CD14-positive monocyte (primary cell): Measurements from ENCODE around the gene GAPDHS. TPM values are rescaled to one million over a fixed set of nuclear protein-coding genes. Genes with fewer than 3 reads are reported as not detected.

Source experiments
- DNase-seq, 3 donors: peaks; one replicate each; pipeline ENCODE4 v3.0.0-alpha.2; 2011 to 2022
- H2AFZ ChIP-seq: 2 replicates; pipeline ENCODE4 v1.6.0; 2012; ENCODE audit warnings: mild to moderate bottlenecking, low read depth, low read length, inconsistent platforms; ENCODE audit not compliant: insufficient read depth, poor library complexity, severe bottlenecking
- H3K27ac ChIP-seq, 2 donors: 1 replicate in 1 of 2; 2 replicates in 1 of 2; pipeline ENCODE4 v1.5.1; 2012 to 2013; ENCODE audit warnings: low read length in 2 of 2, control low read depth in 1 of 2, inconsistent platforms in 1 of 2, low read depth in 1 of 2, mild to moderate bottlenecking in 1 of 2
- H3K27me3 ChIP-seq, 2 donors: one replicate each; pipeline versions ENCODE4 v1.6.0 to v1.6.1; 2011 to 2013; ENCODE audit warnings: low read length in 2 of 2; ENCODE audit not compliant: control insufficient read depth in 2 of 2, insufficient read depth in 2 of 2
- H3K36me3 ChIP-seq, 2 donors: replicated peaks in 1 of 2; 1 replicate in 1 of 2; 2 replicates in 1 of 2; pipeline versions ENCODE4 v1.5.1 to v1.6.1; 2012 to 2013; ENCODE audit warnings: low read length in 2 of 2, control low read depth in 1 of 2, inconsistent platforms in 1 of 2, mild to moderate bottlenecking in 1 of 2; ENCODE audit not compliant: insufficient read depth in 2 of 2, control insufficient read depth in 1 of 2
- H3K4me1 ChIP-seq, 2 donors: 1 replicate in 1 of 2; 2 replicates in 1 of 2; pipeline versions ENCODE4 v1.5.1 to v1.6.1; 2012 to 2013; ENCODE audit warnings: low read length in 2 of 2, control low read depth in 1 of 2, inconsistent platforms in 1 of 2, mild to moderate bottlenecking in 1 of 2, moderate library complexity in 1 of 2; ENCODE audit not compliant: insufficient read depth in 2 of 2, control insufficient read depth in 1 of 2
- H3K4me2 ChIP-seq: replicated peaks from 2 replicates; pipeline ENCODE3; 2012; ENCODE audit warnings: low read length, moderate library complexity, mild to moderate bottlenecking; ENCODE audit not compliant: poor library complexity, severe bottlenecking; ENCODE audit errors: extremely low read depth
- H3K4me3 ChIP-seq, 3 experiments: fragments of 200-600 bp in 1 of 3; sonication (generic) in 1 of 3; replicated peaks in 1 of 3; 1 replicate in 2 of 3; 2 replicates in 1 of 3; pipeline ENCODE4 v1.5.1; 2011 to 2013; ENCODE audit warnings: low read length in 3 of 3, mild to moderate bottlenecking in 3 of 3, control low read depth in 2 of 3, low read depth in 2 of 3, inconsistent platforms in 1 of 3, moderate library complexity in 1 of 3
- H3K79me2 ChIP-seq: 2 replicates; pipeline ENCODE4 v1.6.0; 2012; ENCODE audit warnings: mild to moderate bottlenecking, control low read depth, inconsistent platforms, low read length, moderate library complexity; ENCODE audit not compliant: insufficient read depth
- H3K9ac ChIP-seq: 2 replicates; pipeline ENCODE4 v1.6.0; 2017; ENCODE audit warnings: low read length, mild to moderate bottlenecking; ENCODE audit not compliant: insufficient read depth, poor library complexity, severe bottlenecking
- H3K9me3 ChIP-seq, 2 donors: replicated peaks in 1 of 2; 1 replicate in 1 of 2; 2 replicates in 1 of 2; pipeline versions ENCODE4 v1.5.1 to v1.6.1; 2012 to 2013; ENCODE audit warnings: low read length in 2 of 2, control low read depth in 1 of 2; ENCODE audit not compliant: control insufficient read depth in 1 of 2, insufficient read depth in 1 of 2
- H4K20me1 ChIP-seq: 2 replicates; pipeline ENCODE4 v1.6.0; 2012; ENCODE audit warnings: mild to moderate bottlenecking, low read length, control low read depth, moderate library complexity; ENCODE audit not compliant: insufficient read depth
- H3K27ac Mint-ChIP-seq, 7 donors: one replicate each; pipeline ENCODE4 v1.8.0; 2020; ENCODE audit warnings: mild to moderate bottlenecking in 7 of 7, mixed read lengths in 7 of 7, moderate library complexity in 6 of 7, inconsistent platforms in 2 of 7
- H3K27me3 Mint-ChIP-seq, 3 donors: one replicate each; pipeline ENCODE4 v1.8.0; 2021 to 2022; ENCODE audit warnings: low read depth in 3 of 3, mild to moderate bottlenecking in 3 of 3, mixed read lengths in 3 of 3, moderate library complexity in 3 of 3, inconsistent platforms in 1 of 3
- H3K36me3 Mint-ChIP-seq, 2 donors: one replicate each; pipeline ENCODE4 v1.8.0; 2020; ENCODE audit warnings: mixed read lengths in 2 of 2, inconsistent platforms in 1 of 2, mild to moderate bottlenecking in 1 of 2
- H3K4me1 Mint-ChIP-seq: one replicate; pipeline ENCODE4 v1.8.0; 2020; ENCODE audit warnings: mild to moderate bottlenecking, mixed read lengths
- H3K4me3 Mint-ChIP-seq, 2 donors: one replicate each; pipeline ENCODE4 v1.8.0; 2020; ENCODE audit warnings: mild to moderate bottlenecking in 2 of 2, mixed read lengths in 2 of 2, moderate library complexity in 1 of 2
- H3K9me3 Mint-ChIP-seq, 7 donors: one replicate each; pipeline ENCODE4 v1.8.0; 2020 to 2022; ENCODE audit warnings: mixed read lengths in 7 of 7, mild to moderate bottlenecking in 6 of 7, moderate library complexity in 6 of 7, inconsistent platforms in 2 of 7
- WGBS: methylation state at CpG from one replicate; pipeline ENCODE4 v1.1.5; 2013; ENCODE audit warnings: missing lambda C conversion rate; ENCODE audit not compliant: insufficient coverage; 5-methylcytosine and 5-hydroxymethylcytosine counted together
- intact Hi-C, 2 donors: fragments of 100-400 bp; cut with micrococcal nuclease; formaldehyde crosslinking; loops; one replicate each; pipeline versions ENCODE4 v1.15.0 to v1.15.1; 2023
- polyA plus RNA-seq, 3 donors: library from polyadenylated mRNA; depleted of rRNA in 1 of 3; unstranded in 2 of 3; stranded (reverse) in 1 of 3; fragments of 300-500 nt in 2 of 3; fragments of >200 nt in 1 of 3; fragmentation: Illumina TruSeq in 2 of 3; gene quantifications; 1 replicate in 2 of 3; 2 replicates in 1 of 3; pipeline ENCODE4 v1.2.3, GENCODE V29; 2012 to 2021
- TF ChIP-seq, protein P1 (sequence below): fragments of 200-600 bp; IDR thresholded peaks from one replicate; pipeline ENCODE4 v1.8.0; 2022; ENCODE audit warnings: antibody characterized with exemption, mild to moderate bottlenecking

The GAPDHS gene
- polyA plus RNA-seq, 3 donors: not detected

DNA sequence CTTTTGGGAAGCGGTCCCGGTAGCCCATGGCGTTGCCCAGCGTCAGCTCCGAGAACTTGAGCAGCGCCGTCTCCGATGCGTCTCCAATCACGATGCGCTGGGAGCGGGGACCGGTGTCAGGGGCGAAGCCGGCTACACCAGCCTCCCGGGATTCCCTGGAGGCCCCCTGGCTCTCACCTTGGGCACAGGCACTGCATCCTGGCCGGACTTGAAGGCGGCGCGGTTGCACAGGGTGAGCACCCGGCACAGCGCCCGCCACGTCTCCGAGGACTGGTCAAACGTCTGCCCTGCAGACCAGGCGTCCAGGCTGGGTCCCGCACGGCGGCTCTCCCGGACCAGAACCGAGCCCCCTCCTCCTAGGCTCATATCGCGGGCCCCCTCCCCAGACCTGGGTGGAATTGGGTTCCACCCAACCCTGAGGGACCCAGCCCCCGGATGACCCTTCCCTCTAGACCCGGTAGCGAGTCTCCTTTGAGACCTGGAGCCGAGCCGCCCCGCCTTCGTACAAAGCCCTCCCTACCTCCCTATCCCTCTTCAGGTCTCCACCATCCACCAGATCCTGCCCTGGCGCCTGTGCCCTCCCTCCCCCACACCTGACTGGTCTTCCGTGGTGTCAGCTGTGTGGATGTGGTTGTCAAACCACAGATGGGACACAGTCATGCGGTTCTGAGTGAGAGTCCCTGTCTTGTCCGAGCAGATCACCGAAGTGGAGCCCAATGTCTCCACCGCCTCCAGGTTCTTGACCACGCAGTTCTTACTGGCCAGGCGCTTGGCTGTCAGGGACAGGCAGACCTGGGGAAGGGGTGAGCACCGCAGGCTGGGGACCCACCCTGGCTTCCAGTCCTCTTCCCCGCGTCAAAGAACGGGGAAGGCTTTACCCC is 25.4 kb downstream of the GAPDHS start:
- Mint-ChIP-seq H3K9me3 (peaks cover 0 to 13% (median 2%) of the 10 kb centered on the region in 7 donors), H3K27me3 (peaks cover 36 to 52% (median 37%) of the 10 kb centered on the region in 3 donors), H3K4me1 (peaks cover 10% of the 10 kb centered on the region), H3K27ac (no peak overlapping the region), H3K4me3 (peak overlapping the region; percentile 20 to 98), H3K36me3 (no peaks in the 10 kb centered on the region)
- Histone ChIP-seq H3K4me2 (peak overlapping the region; percentile 80), H3K27me3 (peaks cover 0 to 23% of the 10 kb centered on the region in 2 donors), H3K36me3 (no peaks in the 10 kb centered on the region), H3K79me2 (no peaks in the 10 kb centered on the region), H3K9me3 (peaks cover 0 to 5% of the 10 kb centered on the region in 2 donors), H4K20me1 (no peaks in the 10 kb centered on the region), H3K9ac (no peak overlapping the region), H3K27ac (no peak overlapping the region), H3K4me1 (peaks cover 11 to 14% of the 10 kb centered on the region in 2 donors), H3K4me3 (peak overlapping the region in 1 of 3 experiments; percentile 75), H2AFZ (peak overlapping the region; percentile 78)
- TF ChIP-seq, protein P1, sequence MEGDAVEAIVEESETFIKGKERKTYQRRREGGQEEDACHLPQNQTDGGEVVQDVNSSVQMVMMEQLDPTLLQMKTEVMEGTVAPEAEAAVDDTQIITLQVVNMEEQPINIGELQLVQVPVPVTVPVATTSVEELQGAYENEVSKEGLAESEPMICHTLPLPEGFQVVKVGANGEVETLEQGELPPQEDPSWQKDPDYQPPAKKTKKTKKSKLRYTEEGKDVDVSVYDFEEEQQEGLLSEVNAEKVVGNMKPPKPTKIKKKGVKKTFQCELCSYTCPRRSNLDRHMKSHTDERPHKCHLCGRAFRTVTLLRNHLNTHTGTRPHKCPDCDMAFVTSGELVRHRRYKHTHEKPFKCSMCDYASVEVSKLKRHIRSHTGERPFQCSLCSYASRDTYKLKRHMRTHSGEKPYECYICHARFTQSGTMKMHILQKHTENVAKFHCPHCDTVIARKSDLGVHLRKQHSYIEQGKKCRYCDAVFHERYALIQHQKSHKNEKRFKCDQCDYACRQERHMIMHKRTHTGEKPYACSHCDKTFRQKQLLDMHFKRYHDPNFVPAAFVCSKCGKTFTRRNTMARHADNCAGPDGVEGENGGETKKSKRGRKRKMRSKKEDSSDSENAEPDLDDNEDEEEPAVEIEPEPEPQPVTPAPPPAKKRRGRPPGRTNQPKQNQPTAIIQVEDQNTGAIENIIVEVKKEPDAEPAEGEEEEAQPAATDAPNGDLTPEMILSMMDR: no peak
- DNase-seq: peak in 1 of 3 donors; percentile 4
- 29% methylated on average over 48 of the region's 53 CpGs for WGBS
- intact Hi-C loops: no loop called here

DNA sequence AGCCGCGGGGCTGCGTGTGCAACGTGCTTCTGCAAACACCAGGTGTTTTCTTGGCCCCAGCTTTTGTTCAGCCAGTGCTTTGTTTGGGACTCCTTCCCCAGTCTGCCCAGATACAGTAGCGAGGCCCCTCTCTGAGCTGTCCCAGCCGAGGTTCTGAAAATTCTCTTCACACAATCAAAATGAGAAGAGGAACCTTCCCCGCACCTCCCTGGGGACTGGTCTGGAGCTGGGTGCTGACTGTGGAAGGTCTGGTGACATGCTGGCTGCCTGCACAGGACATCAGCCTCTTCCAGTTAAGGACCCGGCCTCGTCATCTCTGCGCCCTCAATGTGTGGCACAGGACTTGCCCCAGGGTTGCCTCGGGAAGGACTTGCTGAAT is 26.0 kb downstream of the GAPDHS start:
- no peaks in the 10 kb centered on the region for H4K20me1 ChIP-seq
- peaks cover 0 to 5% of the 10 kb centered on the region in 2 donors for H3K9me3 ChIP-seq
- H3K9ac ChIP-seq: no peak overlapping the region
- H3K4me1 ChIP-seq: peaks cover 11 to 14% of the 10 kb centered on the region in 2 donors
- H3K4me2 ChIP-seq: no peak overlapping the region
- 71% methylated on average over 9 of the region's 11 CpGs for WGBS
- H3K79me2 ChIP-seq: no peaks in the 10 kb centered on the region
- H3K4me3 ChIP-seq: no peak overlapping the region
- no peaks in the 10 kb centered on the region for H3K36me3 ChIP-seq
- no peak overlapping the region for H3K27ac ChIP-seq
- H2AFZ ChIP-seq: no peak overlapping the region
- intact Hi-C loops: no loop called here
- peaks cover 0 to 23% of the 10 kb centered on the region in 2 donors for H3K27me3 ChIP-seq
- Mint-ChIP-seq H3K4me3 (peak overlapping the region in 1 of 2 donors; percentile 98), H3K27ac (no peak overlapping the region), H3K9me3 (peaks cover 0 to 13% (median 2%) of the 10 kb centered on the region in 7 donors), H3K36me3 (no peaks in the 10 kb centered on the region), H3K4me1 (peaks cover 10% of the 10 kb centered on the region), H3K27me3 (peaks cover 36 to 52% (median 38%) of the 10 kb centered on the region in 3 donors)
- TF ChIP-seq, protein P1: no peak
- peak in 1 of 3 donors; percentile 1 for DNase-seq
